Psoas muscle (tissue), 8 donors: ENCODE data around the gene KHK. TPM values are rescaled to one million over a fixed set of nuclear protein-coding genes. Genes with fewer than 3 reads are reported as not detected.

ENCODE experiments used
- ATAC-seq, 4 donors: fragments of 200-7000 bp; cut with Tn5 transposase; one replicate each; pipeline ENCODE4 v1.9.1; 2020; ENCODE audit warnings: moderate library complexity in 3 of 4, mild to moderate bottlenecking in 2 of 4
- DNase-seq, 2 donors: peaks; one replicate each; pipeline ENCODE4 v3.0.0-alpha.2; 2020
- H3K27ac ChIP-seq: fragments of 200-600 bp; one replicate; pipeline ENCODE4 v1.8.0; 2022
- H3K27me3 ChIP-seq, 3 donors: fragments of 200-600 bp in 1 of 3; one replicate each; pipeline versions ENCODE4 v1.6.1 to v1.8.0; 2013 to 2022; ENCODE audit warnings: low read length in 2 of 3, mild to moderate bottlenecking in 2 of 3, moderate library complexity in 1 of 3; ENCODE audit not compliant: insufficient read depth in 3 of 3
- H3K36me3 ChIP-seq, 2 donors: fragments of 200-600 bp in 1 of 2; one replicate each; pipeline versions ENCODE4 v1.6.1 to v1.8.0; 2013 to 2022; ENCODE audit warnings: low read depth in 1 of 2, mild to moderate bottlenecking in 1 of 2, moderate library complexity in 1 of 2; ENCODE audit not compliant: insufficient read depth in 1 of 2
- H3K4me1 ChIP-seq: fragments of 200-600 bp; one replicate; pipeline ENCODE4 v1.8.0; 2022
- H3K4me3 ChIP-seq: fragments of 200-600 bp; one replicate; pipeline ENCODE4 v1.8.0; 2022; ENCODE audit warnings: mild to moderate bottlenecking
- H3K9me3 ChIP-seq: fragments of 200-600 bp; one replicate; pipeline ENCODE4 v1.8.0; 2022
- CTCF ChIP-seq: fragments of 200-600 bp; IDR thresholded peaks from one replicate; pipeline ENCODE4 v1.8.0; 2022; ENCODE audit warnings: antibody characterized with exemption
- WGBS, 3 donors: extraction: QIAGEN DNeasy Blood & Tissue Kit; methylation state at CpG; one replicate each; pipeline versions ENCODE4 v1.1.6 to v1.1.7; 2013; 5-methylcytosine and 5-hydroxymethylcytosine counted together
- intact Hi-C, 2 donors: fragments of 100-400 bp; cut with DNase I; formaldehyde crosslinking; loops; one replicate each; pipeline versions ENCODE4 v1.11.0 to v1.14.2; 2022
- polyA plus RNA-seq, 3 donors: library from polyadenylated mRNA; stranded (reverse); fragments of 200-250 nt; gene quantifications; one replicate each; pipeline ENCODE4 v1.2.3, GENCODE V29; 2013
- total RNA-seq, 4 donors: library from RNA; stranded (reverse); fragmentation: NEBNext Ultra II Directional in 2 of 4; extraction: Animal tissue kit (Norgen Biotek cat#: 25700) in 2 of 4; gene quantifications; one replicate each; pipeline versions ENCODE4 v1.2.1 to v1.2.4, GENCODE V29; 2021 to 2023
- donor health status: healthy with polysubstance abuse.
- donor health status: DM: no; HTN: no; CAD: no; lungs with moderate emphysema.
- donor health status: Bipolar disorder and iron deficiency.
- donor health status: healthy.
- donor health status: DM: yes; HTN: yes; CAD: no.
- donor health status: DM: no; HTN: no; CAD: no.
- donor health status: DM: no; HTN: no; CAD: no.
- donor health status: DM: yes; HTN: yes; CAD: no.

KHK gene
- total and polyA plus RNA-seq, 7 donors = 1.5 to 5.8 (median 2.5) TPM

- DNase-seq (no peak), ATAC-seq (no peak)
- TF ChIP-seq CTCF = no peak
- WGBS, 3 donors = 74 to 82% (median 76%) methylated on average over 7 of the region's 7 CpGs
- Histone ChIP-seq H3K4me3 (no peak overlapping the region), H3K9me3 (no peaks in the 10 kb centered on the region), H3K4me1 (peaks cover 9% of the 10 kb centered on the region), H3K27me3 (no peaks in the 10 kb centered on the region), H3K36me3 (peaks cover 0 to 34% of the 10 kb centered on the region in 2 donors), H3K27ac (no peak overlapping the region)
- intact Hi-C loops = no loop called here
These were observed 43.5 kb upstream of the KHK start for GRCh38 chr2:27042985-27043634.

GRCh38 chr2:27049422-27050280 is 36.9 kb upstream of the KHK start:
- no peaks in the 10 kb centered on the region for H3K9me3 ChIP-seq
- no peaks in the 10 kb centered on the region for H3K27me3 ChIP-seq
- peaks cover 0 to 16% of the 10 kb centered on the region in 2 donors for H3K36me3 ChIP-seq
- H3K4me1 ChIP-seq = peaks cover 15% of the 10 kb centered on the region
- TF ChIP-seq CTCF = no peak
- intact Hi-C loops = loop anchor here in 1 of 2 donors (1.0 kb wide), 2 partner anchors 33 to 39 kb away; no protein-coding TSS in a partner anchor
- DNase-seq (no peak), ATAC-seq (peak; percentile 19 to 33 (median 27))
- 6 to 11% (median 9%) methylated on average over 35 to 52 of the region's 52 CpGs for WGBS, 3 donors
- peak overlapping the region; percentile 92 for H3K4me3 ChIP-seq
- peak overlapping the region; percentile 77 for H3K27ac ChIP-seq

- H3K27ac ChIP-seq = peak overlapping the region; percentile 77
- 0% methylated on average over 44 to 48 of the region's 48 CpGs for WGBS, 3 donors
- intact Hi-C loops = loop anchor here in 1 of 2 donors (1.0 kb wide), 1 partner anchor 32 kb away; no protein-coding TSS in a partner anchor
- H3K27me3 ChIP-seq = no peaks in the 10 kb centered on the region
- peak; percentile 48 for TF ChIP-seq CTCF
- peak overlapping the region; percentile 92 for H3K4me3 ChIP-seq
- peaks cover 0 to 24% of the 10 kb centered on the region in 2 donors for H3K36me3 ChIP-seq
- ATAC-seq (peak; percentile 84 to 88 (median 86)), DNase-seq (peak; percentile 84 to 93)
- H3K4me1 ChIP-seq = peaks cover 15% of the 10 kb centered on the region
- H3K9me3 ChIP-seq = no peaks in the 10 kb centered on the region
These were observed 36.1 kb upstream of the KHK start for GRCh38 chr2:27050281-27050995.

- WGBS, 3 donors = 0 to 1% (median 0%) methylated on average over 49 to 67 of the region's 67 CpGs
- TF ChIP-seq CTCF = no peak
- Histone ChIP-seq H3K4me1 (peaks cover 15% of the 10 kb centered on the region), H3K9me3 (no peaks in the 10 kb centered on the region), H3K27me3 (no peaks in the 10 kb centered on the region), H3K4me3 (peak within 1 kb of the TSS; percentile 92), H3K36me3 (peaks cover 0 to 32% of the 10 kb centered on the region in 2 donors), H3K27ac (peak within 1 kb of the TSS; percentile 77)
- intact Hi-C loops = loop anchor here in 1 of 2 donors (1.0 kb wide), 1 partner anchor 31 kb away; no protein-coding TSS in a partner anchor
- ATAC-seq (peak; percentile 77 to 83 (median 80)), DNase-seq (peak; percentile 92 to 97)
These were observed 35.3 kb upstream of the KHK start, which contains the start of gene AGBL5 for GRCh38 chr2:27050996-27051901. TSS of gene AGBL5 (plus strand) at chr2:27051668. CDS start at chr2:27052959, 1,291 bp downstream.
